ENCODE data around the gene A4GNT. TPM values are rescaled to one million over a fixed set of nuclear protein-coding genes. Genes with fewer than 3 reads are reported as not detected.
"Not testable (repeated sequence)": the region's sequence is repeated elsewhere in the genome, so short reads cannot be mapped to it uniquely, and the experiment has no call there.

Gene A4GNT
- total RNA-seq, 3 donors from 2014 or later: not detected

DNA sequence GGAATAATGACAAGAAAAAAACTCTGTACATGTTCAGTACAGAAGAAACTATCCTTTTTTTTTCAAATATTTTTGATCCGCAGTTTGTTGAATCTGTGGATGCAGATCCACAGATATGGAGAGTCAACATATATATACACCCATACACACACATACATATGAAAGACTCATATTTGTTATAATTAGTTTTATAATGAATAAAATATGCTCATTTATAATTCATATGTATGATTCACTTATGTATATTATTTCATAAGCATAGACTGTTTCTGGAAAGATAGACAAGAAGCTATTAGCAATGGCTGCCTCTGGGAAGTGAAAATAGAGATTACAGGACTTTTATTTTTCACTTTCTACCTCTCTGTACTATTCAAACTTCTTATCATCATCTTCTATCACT is 26.6 kb downstream of the A4GNT start:
- TF ChIP-seq, protein P1, sequence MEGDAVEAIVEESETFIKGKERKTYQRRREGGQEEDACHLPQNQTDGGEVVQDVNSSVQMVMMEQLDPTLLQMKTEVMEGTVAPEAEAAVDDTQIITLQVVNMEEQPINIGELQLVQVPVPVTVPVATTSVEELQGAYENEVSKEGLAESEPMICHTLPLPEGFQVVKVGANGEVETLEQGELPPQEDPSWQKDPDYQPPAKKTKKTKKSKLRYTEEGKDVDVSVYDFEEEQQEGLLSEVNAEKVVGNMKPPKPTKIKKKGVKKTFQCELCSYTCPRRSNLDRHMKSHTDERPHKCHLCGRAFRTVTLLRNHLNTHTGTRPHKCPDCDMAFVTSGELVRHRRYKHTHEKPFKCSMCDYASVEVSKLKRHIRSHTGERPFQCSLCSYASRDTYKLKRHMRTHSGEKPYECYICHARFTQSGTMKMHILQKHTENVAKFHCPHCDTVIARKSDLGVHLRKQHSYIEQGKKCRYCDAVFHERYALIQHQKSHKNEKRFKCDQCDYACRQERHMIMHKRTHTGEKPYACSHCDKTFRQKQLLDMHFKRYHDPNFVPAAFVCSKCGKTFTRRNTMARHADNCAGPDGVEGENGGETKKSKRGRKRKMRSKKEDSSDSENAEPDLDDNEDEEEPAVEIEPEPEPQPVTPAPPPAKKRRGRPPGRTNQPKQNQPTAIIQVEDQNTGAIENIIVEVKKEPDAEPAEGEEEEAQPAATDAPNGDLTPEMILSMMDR (IDR thresholded peaks at IDR 0.05): no peak
- no peaks in the 10 kb centered on the region for H3K9me3 ChIP-seq
- no peaks in the 10 kb centered on the region for H3K4me1 ChIP-seq (ENCODE audit: low read depth)
- no peak overlapping the region for H3K4me3 ChIP-seq
- intact Hi-C loops (cut with DNase I, micrococcal nuclease): no loop called here
- no peaks in the 10 kb centered on the region for H3K36me3 ChIP-seq (ENCODE audit: low read depth)
- no peak for ATAC-seq
- DNase-seq: no peak

DNA sequence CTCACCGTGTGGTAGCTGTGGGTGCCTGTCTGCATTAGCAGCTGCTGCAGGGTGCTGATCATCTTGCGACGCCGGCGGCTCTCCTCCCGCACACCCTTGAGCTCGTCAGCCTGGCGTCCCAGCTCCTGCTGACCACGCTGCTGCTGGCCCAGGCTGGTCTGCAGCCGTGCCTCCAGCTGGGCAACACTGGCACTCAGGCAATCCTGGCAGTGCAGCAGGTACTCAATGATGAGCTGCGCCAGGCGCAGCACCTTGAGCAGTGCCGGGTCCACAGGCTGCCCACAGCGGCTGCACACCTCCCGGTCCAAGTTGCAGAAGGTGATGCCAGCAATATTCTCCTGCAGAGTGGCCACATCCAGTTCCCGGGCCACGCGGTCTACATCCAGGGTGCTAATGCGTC is 28.7 kb downstream of the A4GNT start:
- TF ChIP-seq, protein P1 (IDR thresholded peaks at IDR 0.05): no peak
- Histone ChIP-seq H3K36me3 (ENCODE audit: low read depth) (no peaks in the 10 kb centered on the region), H3K9me3 (no peaks in the 10 kb centered on the region), H3K4me1 (ENCODE audit: low read depth) (no peaks in the 10 kb centered on the region), H3K4me3 (no peak overlapping the region)
- intact Hi-C loops (cut with DNase I, micrococcal nuclease): no loop called here
- no peak for DNase-seq
- no peak for ATAC-seq

DNA sequence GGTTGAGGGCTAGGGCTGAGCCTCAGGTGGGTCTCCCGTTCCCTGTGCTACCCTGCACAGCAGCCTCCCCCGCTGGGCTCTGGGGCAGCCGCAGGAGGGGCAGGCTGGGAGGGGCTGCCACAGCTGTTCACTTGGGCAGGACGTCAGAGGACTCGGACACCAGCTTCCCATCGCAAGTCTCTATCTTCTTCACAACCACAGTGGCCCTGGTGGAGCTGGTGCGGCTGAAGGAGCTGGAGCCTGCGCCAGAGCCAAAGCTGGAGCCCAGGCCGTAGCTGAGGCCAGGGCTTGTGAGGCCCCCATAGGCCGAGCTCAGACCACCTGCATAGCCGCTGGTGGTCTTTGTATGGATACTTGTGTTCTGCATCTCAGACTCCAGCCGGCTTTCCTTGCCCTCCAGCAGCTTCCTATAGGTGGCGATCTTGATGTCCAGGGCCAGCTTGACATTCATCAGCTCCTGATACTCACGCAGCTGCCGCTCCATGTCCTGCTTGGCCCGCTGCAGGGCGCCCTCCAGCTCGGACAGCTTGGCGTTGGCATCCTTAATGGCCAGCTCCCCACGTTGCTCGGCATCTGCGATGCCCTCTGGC is 30.7 kb downstream of the A4GNT start:
- H3K4me3 ChIP-seq; H3K4me1 ChIP-seq (ENCODE audit: low read depth); intact Hi-C loops (cut with DNase I, micrococcal nuclease); H3K9me3 ChIP-seq; DNase-seq; ATAC-seq; H3K36me3 ChIP-seq (ENCODE audit: low read depth): not testable (repeated sequence)

DNA sequence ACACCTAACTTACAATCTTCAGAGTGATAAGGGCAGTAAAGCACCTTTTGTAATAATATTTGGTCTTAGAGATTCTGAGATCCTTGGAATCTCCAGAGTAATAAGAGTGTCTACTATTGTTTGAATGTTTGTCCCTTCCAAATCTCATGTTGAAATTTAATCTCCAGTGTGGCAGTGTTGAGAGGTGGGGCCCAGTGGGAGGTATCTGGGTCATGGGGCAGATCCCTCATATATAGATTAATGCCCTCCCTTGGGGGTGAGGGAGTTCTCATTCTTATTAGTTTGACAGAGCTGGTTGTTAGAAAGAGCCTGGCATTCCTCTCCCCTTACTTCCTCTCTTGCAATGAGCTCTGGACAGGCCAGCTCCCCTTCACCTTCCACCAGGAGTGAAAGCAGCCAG is 32.8 kb downstream of the A4GNT start:
- no peaks in the 10 kb centered on the region for H3K4me1 ChIP-seq (ENCODE audit: low read depth)
- no peak for DNase-seq
- no peak for ATAC-seq
- TF ChIP-seq, protein P1 (IDR thresholded peaks at IDR 0.05): no peak
- H3K9me3 ChIP-seq: no peaks in the 10 kb centered on the region
- intact Hi-C loops (cut with DNase I, micrococcal nuclease): no loop called here
- no peaks in the 10 kb centered on the region for H3K36me3 ChIP-seq (ENCODE audit: low read depth)
- H3K4me3 ChIP-seq: no peak overlapping the region

DNA sequence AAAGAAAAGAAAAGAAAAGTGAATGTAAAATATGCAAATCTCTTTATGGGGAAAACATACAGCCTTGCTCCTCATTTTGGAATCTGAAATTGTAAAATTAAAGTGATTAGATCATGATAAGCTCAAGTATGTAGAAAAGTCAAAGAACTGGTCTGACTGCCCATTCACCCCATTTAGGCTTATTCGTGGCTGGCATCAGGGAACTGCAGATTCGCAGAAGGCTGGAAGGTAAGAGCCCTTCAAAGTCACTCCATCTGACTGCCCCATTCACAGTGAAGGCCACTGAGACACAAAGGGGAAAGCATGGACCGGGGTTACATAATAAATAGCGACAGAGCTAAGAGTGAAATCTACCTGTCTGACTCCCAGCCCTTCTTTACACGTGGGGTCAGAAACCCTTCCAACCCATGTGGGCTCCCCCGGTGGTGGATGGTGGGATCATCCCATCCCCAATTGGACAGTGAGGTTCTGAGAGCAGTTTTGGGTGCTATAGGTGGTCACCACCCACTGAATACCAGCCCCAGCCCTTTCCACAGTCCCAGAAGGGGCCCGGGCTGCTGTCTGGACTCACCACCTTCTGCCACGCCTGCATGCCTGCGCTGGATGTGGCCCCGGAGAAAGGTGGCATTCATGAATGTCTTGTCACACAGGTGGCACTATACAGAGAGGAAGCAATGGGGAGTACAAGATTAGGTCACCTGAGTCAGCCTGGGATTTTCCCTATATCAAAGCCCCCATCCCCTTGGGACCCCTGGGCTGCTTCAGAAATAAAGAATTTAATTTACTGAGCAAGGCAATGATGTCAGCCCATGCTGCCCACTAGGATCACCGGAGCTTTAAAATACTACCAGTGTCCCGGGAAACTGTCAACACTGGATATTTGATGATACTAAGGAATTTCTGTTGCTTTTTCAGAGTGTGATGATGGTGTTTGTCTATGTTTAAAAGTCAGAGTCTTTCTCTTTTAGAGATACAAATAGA is 34.7 kb downstream of the A4GNT start:
- Histone ChIP-seq H3K4me1 (ENCODE audit: low read depth) (no peaks in the 10 kb centered on the region), H3K36me3 (ENCODE audit: low read depth) (no peaks in the 10 kb centered on the region), H3K9me3 (no peaks in the 10 kb centered on the region), H3K4me3 (no peak overlapping the region)
- ATAC-seq (no peak), DNase-seq (no peak)
- TF ChIP-seq, protein P1 (IDR thresholded peaks at IDR 0.05): no peak
- intact Hi-C loops (cut with DNase I, micrococcal nuclease): no loop called here

DNA sequence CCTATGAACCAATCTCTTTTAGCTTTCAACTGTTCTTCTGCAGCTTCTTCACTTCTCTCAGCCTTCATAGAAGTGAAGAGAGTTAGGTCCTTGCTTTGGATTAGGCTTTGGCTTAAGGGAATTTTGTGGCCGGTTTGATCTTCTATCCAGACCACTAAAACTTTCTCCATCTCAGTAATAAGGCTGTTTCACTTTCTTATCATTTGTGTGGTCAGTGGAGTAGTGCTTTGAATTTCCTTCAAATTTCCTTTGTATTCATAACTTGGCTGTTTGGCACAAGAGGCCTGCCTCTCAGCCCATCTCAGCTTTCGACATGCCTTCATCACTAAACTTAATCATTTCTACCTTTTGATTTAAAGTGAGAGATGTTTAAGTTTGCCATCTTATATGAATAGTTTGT is 38.5 kb downstream of the A4GNT start:
- no peak for DNase-seq
- intact Hi-C loops (cut with DNase I, micrococcal nuclease): no loop called here
- no peaks in the 10 kb centered on the region for H3K4me1 ChIP-seq (ENCODE audit: low read depth)
- H3K9me3 ChIP-seq: no peaks in the 10 kb centered on the region
- H3K36me3 ChIP-seq (ENCODE audit: low read depth): no peaks in the 10 kb centered on the region
- TF ChIP-seq, protein P1 (IDR thresholded peaks at IDR 0.05): no peak
- no peak for ATAC-seq
- H3K4me3 ChIP-seq: no peak overlapping the region
